B cell (primary cell): ENCODE results near the gene HLX. TPM values are rescaled to one million over a fixed set of nuclear protein-coding genes. Genes with fewer than 3 reads are reported as not detected.

Experiments
- ATAC-seq: fragments of 200-7000 bp; cut with Tn5 transposase; one replicate; pipeline ENCODE4 v1.10.0; 2021; ENCODE audit warnings: low read depth, mild to moderate bottlenecking, moderate number of reproducible peaks, moderate library complexity
- CTCF ChIA-PET: fragments of 350-600 bp; sonication (Branson Sonifier 250); formaldehyde crosslinking; loops from one replicate; lab custom pipeline; 2021; ENCODE audit warnings: antibody characterized with exemption, inconsistent platforms; lab: Charles Lee
- POLR2A ChIA-PET: fragments of 350-600 bp; sonication (Branson Sonifier 250); formaldehyde crosslinking; loops from one replicate; lab custom pipeline; 2021; ENCODE audit warnings: antibody characterized with exemption; lab: Charles Lee
- DNase-seq: peaks from one replicate; pipeline ENCODE4 v3.0.0; 2013
- H2AFZ ChIP-seq: 2 replicates; pipeline ENCODE4 v1.6.1; 2012; ENCODE audit warnings: mild to moderate bottlenecking, low read depth, low read length; ENCODE audit not compliant: insufficient read depth, poor library complexity, severe bottlenecking
- H3K27ac ChIP-seq, 2 donors: 1 replicate in 1 of 2; 2 replicates in 1 of 2; pipeline ENCODE4 v1.5.1; 2012 to 2013; ENCODE audit warnings: low read length in 2 of 2, mild to moderate bottlenecking in 2 of 2, moderate library complexity in 1 of 2
- H3K27me3 ChIP-seq, 4 experiments: fragments of 200-600 bp in 1 of 4; sonication (generic) in 1 of 4; replicated peaks in 1 of 4; 1 replicate in 2 of 4; 2 replicates in 2 of 4; pipeline versions ENCODE4 v1.6.1 to v1.7.0; 2013 to 2016; ENCODE audit warnings: low read length in 3 of 4, mild to moderate bottlenecking in 2 of 4, mixed read lengths in 1 of 4, moderate library complexity in 1 of 4; ENCODE audit not compliant: insufficient read depth in 4 of 4, control insufficient read depth in 3 of 4; ENCODE audit errors: control extremely low read depth in 1 of 4
- H3K36me3 ChIP-seq, 2 experiments: replicated peaks in 1 of 2; 1 replicate in 1 of 2; 2 replicates in 1 of 2; pipeline versions ENCODE4 v1.6.1 to v1.7.1; 2013; ENCODE audit warnings: low read length in 1 of 2; ENCODE audit not compliant: insufficient read depth in 2 of 2, control insufficient read depth in 1 of 2; ENCODE audit errors: control extremely low read depth in 1 of 2, extremely low read depth in 1 of 2
- H3K4me1 ChIP-seq, 2 donors: fragments of 200-600 bp in 1 of 2; sonication (generic) in 1 of 2; 1 replicate in 1 of 2; 2 replicates in 1 of 2; pipeline versions ENCODE4 v1.5.1 to v1.6.1; 2013 to 2017; ENCODE audit warnings: low read length in 2 of 2; ENCODE audit not compliant: control insufficient read depth in 2 of 2, insufficient read depth in 2 of 2
- H3K4me2 ChIP-seq: replicated peaks from 2 replicates; pipeline ENCODE3; 2012; ENCODE audit warnings: mild to moderate bottlenecking, low read depth, low read length; ENCODE audit not compliant: poor library complexity, severe bottlenecking
- H3K4me3 ChIP-seq, 5 experiments: fragments of 200-600 bp in 1 of 5; sonication (generic) in 1 of 5; 1 replicate in 3 of 5; 2 replicates in 2 of 5; pipeline versions ENCODE4 v1.5.1 to v1.7.0; 2011 to 2016; ENCODE audit warnings: low read length in 4 of 5, mild to moderate bottlenecking in 4 of 5, low read depth in 2 of 5, control low read depth in 1 of 5, moderate library complexity in 1 of 5; ENCODE audit not compliant: insufficient read depth in 1 of 5; ENCODE audit errors: control extremely low read depth in 1 of 5, extremely low read depth in 1 of 5
- H3K79me2 ChIP-seq: fragments of 200-600 bp; sonication (generic); one replicate; pipeline ENCODE4 v1.6.0; 2016; ENCODE audit warnings: low read length; ENCODE audit not compliant: control insufficient read depth, insufficient read depth
- H3K9ac ChIP-seq: fragments of 200-600 bp; sonication (generic); 2 replicates; pipeline ENCODE4 v1.6.1; 2017; ENCODE audit warnings: mild to moderate bottlenecking, low read length, moderate library complexity
- H3K9me3 ChIP-seq, 3 donors: one replicate each; pipeline versions ENCODE4 v1.6.1 to v1.7.1; 2013; ENCODE audit warnings: low read length in 2 of 3; ENCODE audit not compliant: control insufficient read depth in 2 of 3, insufficient read depth in 1 of 3; ENCODE audit errors: control extremely low read depth in 1 of 3
- H4K20me1 ChIP-seq: 2 replicates; pipeline ENCODE4 v1.6.0; 2012; ENCODE audit warnings: mild to moderate bottlenecking, low read length; ENCODE audit not compliant: insufficient read depth, control insufficient read depth, poor library complexity, severe bottlenecking
- H3K27ac Mint-ChIP-seq: one replicate; pipeline ENCODE4 v1.8.0; 2021; ENCODE audit warnings: mixed read lengths
- H3K27me3 Mint-ChIP-seq: one replicate; pipeline ENCODE4 v1.8.0; 2021; ENCODE audit warnings: mixed read lengths
- H3K4me1 Mint-ChIP-seq: one replicate; pipeline ENCODE4 v1.8.0; 2021; ENCODE audit warnings: mixed read lengths
- H3K4me3 Mint-ChIP-seq: one replicate; pipeline ENCODE4 v1.8.0; 2021; ENCODE audit warnings: mixed read lengths
- H3K9me3 Mint-ChIP-seq: one replicate; pipeline ENCODE4 v1.8.0; 2022; ENCODE audit warnings: mixed read lengths; ENCODE audit not compliant: insufficient read depth
- CTCF ChIP-seq: fragments of 200-600 bp; IDR thresholded peaks from one replicate; pipeline ENCODE4 v1.8.0; 2022; ENCODE audit warnings: antibody characterized with exemption, mild to moderate bottlenecking
- EZH2 ChIP-seq: IDR thresholded peaks from 2 replicates; pipeline ENCODE4 v1.6.1; 2012; ENCODE audit warnings: borderline replicate concordance, low read depth, mild to moderate bottlenecking, moderate library complexity, low read length; ENCODE audit not compliant: insufficient read depth, poor library complexity, severe bottlenecking
- WGBS: methylation state at CpG from one replicate; pipeline ENCODE4 v1.1.5; 2013; ENCODE audit warnings: missing lambda C conversion rate; ENCODE audit not compliant: insufficient coverage; 5-methylcytosine and 5-hydroxymethylcytosine counted together
- intact Hi-C: fragments of 100-400 bp; cut with micrococcal nuclease; formaldehyde crosslinking; loops from one replicate; pipeline ENCODE4 v1.10.0; 2022
- polyA plus RNA-seq: library from polyadenylated mRNA; depleted of rRNA; stranded (reverse); fragments of >200 nt; gene quantifications from 2 replicates; pipeline ENCODE4 v1.2.3, GENCODE V29; 2012
- total RNA-seq, 2 donors: library from RNA; stranded (reverse); fragments of 120-200 nt in 1 of 2; gene quantifications; 1 replicate in 1 of 2; 2 replicates in 1 of 2; pipeline versions ENCODE4 v1.2.3 to v1.2.4, GENCODE V29; 2013 to 2022

The HLX gene
- total and polyA plus RNA-seq, 2 donors (not counting 1 experiment from before 2014, with no cell fraction given), result 3.4 to 9.1 TPM

GRCh38 chr1:220925707-220926106, 46.5 kb downstream of the HLX start:
- no peak overlapping the region for H3K9ac ChIP-seq
- Mint-ChIP-seq H3K9me3 (no peaks in the 10 kb centered on the region), H3K27ac (no peak overlapping the region), H3K4me1 (peaks cover 6% of the 10 kb centered on the region), H3K27me3 (peaks cover 24% of the 10 kb centered on the region), H3K4me3 (no peak overlapping the region)
- H3K4me2 ChIP-seq, result no peak overlapping the region
- CTCF ChIA-PET, result no interaction called here
- no CpG with 5 or more reads among the region's 2 CpGs for WGBS
- intact Hi-C loops, result no loop called here
- ATAC-seq (no peak), DNase-seq (no peak)
- H3K9me3 ChIP-seq, result no peaks in the 10 kb centered on the region
- POLR2A ChIA-PET, result no interaction called here
- no peaks in the 10 kb centered on the region for H3K4me1 ChIP-seq
- H3K27ac ChIP-seq, result no peak overlapping the region
- H3K36me3 ChIP-seq, result no peaks in the 10 kb centered on the region
- no peaks in the 10 kb centered on the region for H3K79me2 ChIP-seq
- no peak overlapping the region for H3K4me3 ChIP-seq
- TF ChIP-seq EZH2 (no peak), CTCF (no peak)
- no peaks in the 10 kb centered on the region for H3K27me3 ChIP-seq
- no peaks in the 10 kb centered on the region for H4K20me1 ChIP-seq
- H2AFZ ChIP-seq, result no peak overlapping the region

- 89% methylated on average over 3 of the region's 4 CpGs for WGBS
- H3K9me3 ChIP-seq, result no peaks in the 10 kb centered on the region
- no peaks in the 10 kb centered on the region for H3K79me2 ChIP-seq
- no peak overlapping the region for H2AFZ ChIP-seq
- H3K4me2 ChIP-seq, result no peak overlapping the region
- no peak overlapping the region for H3K27ac ChIP-seq
- Mint-ChIP-seq H3K27ac (no peak overlapping the region), H3K4me3 (no peak overlapping the region), H3K27me3 (peaks cover 24% of the 10 kb centered on the region), H3K9me3 (no peaks in the 10 kb centered on the region), H3K4me1 (peaks cover 6% of the 10 kb centered on the region)
- H3K9ac ChIP-seq, result no peak overlapping the region
- POLR2A ChIA-PET, result no interaction called here
- H3K4me1 ChIP-seq, result no peaks in the 10 kb centered on the region
- DNase-seq (no peak), ATAC-seq (no peak)
- H4K20me1 ChIP-seq, result no peaks in the 10 kb centered on the region
- H3K4me3 ChIP-seq, result no peak overlapping the region
- no peaks in the 10 kb centered on the region for H3K36me3 ChIP-seq
- TF ChIP-seq CTCF (no peak), EZH2 (no peak)
- no peaks in the 10 kb centered on the region for H3K27me3 ChIP-seq
- intact Hi-C loops, result no loop called here
- CTCF ChIA-PET, result no interaction called here
These were observed 46.9 kb downstream of the HLX start for GRCh38 chr1:220926146-220926545.
